AG04450 (cell line): ENCODE data around the gene CNOT2. TPM values are rescaled to one million over a fixed set of nuclear protein-coding genes. Genes with fewer than 3 reads are reported as not detected.
A peak's percentile ranks its signal among the peaks of the same experiment; 100 is the strongest.

Experiments
- CTCF ChIA-PET: fragments of 300-600, 350-600 bp; formaldehyde crosslinking; extraction: SDS; loops from one replicate; lab custom pipeline; 2022; ENCODE audit warnings: antibody characterized with exemption, inconsistent platforms; lab: Charles Lee
- POLR2A ChIA-PET: fragments of 350-600 bp; formaldehyde crosslinking; extraction: SDS; loops from one replicate; lab custom pipeline; 2021; ENCODE audit warnings: antibody characterized with exemption, inconsistent platforms; lab: Yijun Ruan, JAX
- DNase-seq: peaks from one replicate; pipeline ENCODE4 v3.0.0-alpha.2; 2011; ENCODE audit warnings: low read depth, low spot score
- H3K27ac ChIP-seq: one replicate; pipeline ENCODE4 v1.5.1; 2012; ENCODE audit warnings: low read depth, low read length, control low read depth
- H3K27me3 ChIP-seq: one replicate; pipeline ENCODE4 v1.6.0; 2012; ENCODE audit warnings: low read length; ENCODE audit not compliant: control insufficient read depth, insufficient read depth
- H3K4me3 ChIP-seq: 2 replicates; pipeline ENCODE4 v1.5.1; 2011; ENCODE audit warnings: mild to moderate bottlenecking, low read depth, low read length, control low read depth
- H3K9me3 ChIP-seq: 2 replicates; pipeline ENCODE4 v1.5.1; 2012; ENCODE audit warnings: low read length; ENCODE audit not compliant: control insufficient read depth, insufficient read depth
- polyA plus RNA-seq: library from polyadenylated mRNA; depleted of rRNA; stranded (reverse); fragments of >200 nt; gene quantifications from 2 replicates; pipeline ENCODE4 v1.2.3, GENCODE V29; 2011
- TF ChIP-seq, protein P1 (sequence below): IDR thresholded peaks from 2 replicates; pipeline ENCODE4 v1.5.1; 2011; ENCODE audit warnings: low read depth, low read length, control low read depth, inconsistent platforms

Gene CNOT2
- polyA plus RNA-seq, 1 experiment, result 74.3 TPM

DNA sequence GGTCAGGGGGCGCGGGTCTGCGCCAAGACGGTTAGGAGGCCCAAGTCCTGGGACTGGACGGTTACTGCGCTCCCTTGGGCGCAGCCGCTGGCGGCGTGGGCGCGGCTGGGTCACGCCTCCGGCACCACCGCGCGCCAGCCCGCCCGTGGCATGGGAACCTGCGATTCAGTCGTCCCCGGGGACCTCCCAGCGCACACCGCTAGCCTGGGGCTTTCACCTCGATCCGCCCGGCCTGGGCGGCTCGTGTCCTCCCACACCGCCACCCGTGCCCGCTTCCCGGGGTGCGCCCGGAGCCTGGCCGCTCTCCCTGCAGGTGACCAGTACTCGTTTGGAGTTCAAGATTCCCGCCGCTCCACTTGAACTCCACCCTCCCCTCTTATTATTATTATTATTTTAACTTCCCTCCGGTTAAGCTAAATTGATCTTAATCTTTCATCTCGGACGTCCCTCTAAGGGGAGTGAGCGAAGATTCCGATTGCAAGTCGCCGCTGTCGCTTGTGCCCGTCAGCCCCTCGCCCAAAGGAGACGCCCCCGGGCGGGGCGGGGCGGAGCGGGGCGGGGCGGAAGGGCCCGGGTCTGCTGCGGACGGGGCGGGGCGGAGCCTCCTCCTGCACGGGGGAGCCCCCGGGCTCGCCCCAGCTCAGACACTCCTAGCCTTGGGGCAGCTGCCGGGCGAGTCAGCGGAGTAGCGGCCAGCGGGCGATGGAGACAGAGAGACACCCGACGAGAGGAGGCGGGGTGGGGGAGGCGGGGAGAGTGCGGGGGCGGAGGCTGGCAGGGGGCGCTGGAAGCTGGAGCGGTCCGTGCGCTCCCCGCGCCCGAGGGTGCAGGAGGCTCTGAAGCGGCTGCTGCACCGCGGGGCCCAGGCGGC is 122.7 kb downstream of the CNOT2 start, which contains the start of gene KCNMB4:
Gene KCNMB4 (plus strand): TSS at position 643 of the 871 bp plus-strand sequence. CDS start 445 bp downstream, outside the sequence.
- CTCF ChIA-PET, result interaction anchor here (0.6 kb wide), 1 partner anchor 211 kb away, joined by 3 read pairs; no protein-coding TSS in a partner anchor
- no peak for DNase-seq

DNA sequence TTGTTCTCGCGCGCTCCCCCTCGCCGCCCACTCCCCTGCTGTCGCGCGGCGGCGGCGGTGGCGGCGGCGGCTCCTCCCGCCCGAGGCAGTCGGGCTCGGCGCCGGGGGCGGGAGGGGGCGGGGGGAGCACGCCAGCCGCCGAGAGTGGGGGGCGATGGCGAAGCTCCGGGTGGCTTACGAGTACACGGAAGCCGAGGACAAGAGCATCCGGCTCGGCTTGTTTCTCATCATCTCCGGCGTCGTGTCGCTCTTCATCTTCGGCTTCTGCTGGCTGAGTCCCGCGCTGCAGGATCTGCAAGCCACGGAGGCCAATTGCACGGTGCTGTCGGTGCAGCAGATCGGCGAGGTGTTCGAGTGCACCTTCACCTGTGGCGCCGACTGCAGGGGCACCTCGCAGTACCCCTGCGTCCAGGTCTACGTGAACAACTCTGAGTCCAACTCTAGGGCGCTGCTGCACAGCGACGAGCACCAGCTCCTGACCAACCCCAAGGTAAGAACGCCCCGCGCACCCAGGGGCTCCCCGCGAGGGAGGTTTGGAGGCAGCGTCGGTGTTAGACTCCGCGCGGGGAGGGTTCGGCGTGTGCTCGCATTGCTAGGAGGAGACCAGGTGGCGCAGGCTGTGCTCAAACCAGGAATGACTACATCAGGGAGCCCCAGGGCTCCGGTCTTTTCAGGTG is 123.5 kb downstream of the CNOT2 start:
- POLR2A ChIA-PET, result no interaction called here
- peak; percentile 1 for DNase-seq
- H3K27me3 ChIP-seq, result peaks cover 35% of the 10 kb centered on the region
- peak overlapping the region; percentile 62 for H3K4me3 ChIP-seq
- TF ChIP-seq, protein P1, sequence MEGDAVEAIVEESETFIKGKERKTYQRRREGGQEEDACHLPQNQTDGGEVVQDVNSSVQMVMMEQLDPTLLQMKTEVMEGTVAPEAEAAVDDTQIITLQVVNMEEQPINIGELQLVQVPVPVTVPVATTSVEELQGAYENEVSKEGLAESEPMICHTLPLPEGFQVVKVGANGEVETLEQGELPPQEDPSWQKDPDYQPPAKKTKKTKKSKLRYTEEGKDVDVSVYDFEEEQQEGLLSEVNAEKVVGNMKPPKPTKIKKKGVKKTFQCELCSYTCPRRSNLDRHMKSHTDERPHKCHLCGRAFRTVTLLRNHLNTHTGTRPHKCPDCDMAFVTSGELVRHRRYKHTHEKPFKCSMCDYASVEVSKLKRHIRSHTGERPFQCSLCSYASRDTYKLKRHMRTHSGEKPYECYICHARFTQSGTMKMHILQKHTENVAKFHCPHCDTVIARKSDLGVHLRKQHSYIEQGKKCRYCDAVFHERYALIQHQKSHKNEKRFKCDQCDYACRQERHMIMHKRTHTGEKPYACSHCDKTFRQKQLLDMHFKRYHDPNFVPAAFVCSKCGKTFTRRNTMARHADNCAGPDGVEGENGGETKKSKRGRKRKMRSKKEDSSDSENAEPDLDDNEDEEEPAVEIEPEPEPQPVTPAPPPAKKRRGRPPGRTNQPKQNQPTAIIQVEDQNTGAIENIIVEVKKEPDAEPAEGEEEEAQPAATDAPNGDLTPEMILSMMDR, result no peak
- H3K9me3 ChIP-seq, result no peaks in the 10 kb centered on the region; the same call in 1 of the 2 replicates
- CTCF ChIA-PET, result interaction anchor here (0.6 to 2.0 kb wide), 2 partner anchors 210 to 487 kb away, joined by 3 to 5 read pairs; no protein-coding TSS in a partner anchor
- H3K27ac ChIP-seq, result no peak overlapping the region

More for the DNA sequence above, 122.7 kb downstream of the CNOT2 start, which contains the start of gene KCNMB4:
- H3K27me3 ChIP-seq, result peaks cover 35% of the 10 kb centered on the region
- peak within 1 kb of the TSS; percentile 62 for H3K4me3 ChIP-seq
- TF ChIP-seq, protein P1, result no peak
- H3K9me3 ChIP-seq, result no peaks in the 10 kb centered on the region; the same call in 1 of the 2 replicates
- H3K27ac ChIP-seq, result no peak within 1 kb of the TSS
- POLR2A ChIA-PET, result no interaction called here

DNA sequence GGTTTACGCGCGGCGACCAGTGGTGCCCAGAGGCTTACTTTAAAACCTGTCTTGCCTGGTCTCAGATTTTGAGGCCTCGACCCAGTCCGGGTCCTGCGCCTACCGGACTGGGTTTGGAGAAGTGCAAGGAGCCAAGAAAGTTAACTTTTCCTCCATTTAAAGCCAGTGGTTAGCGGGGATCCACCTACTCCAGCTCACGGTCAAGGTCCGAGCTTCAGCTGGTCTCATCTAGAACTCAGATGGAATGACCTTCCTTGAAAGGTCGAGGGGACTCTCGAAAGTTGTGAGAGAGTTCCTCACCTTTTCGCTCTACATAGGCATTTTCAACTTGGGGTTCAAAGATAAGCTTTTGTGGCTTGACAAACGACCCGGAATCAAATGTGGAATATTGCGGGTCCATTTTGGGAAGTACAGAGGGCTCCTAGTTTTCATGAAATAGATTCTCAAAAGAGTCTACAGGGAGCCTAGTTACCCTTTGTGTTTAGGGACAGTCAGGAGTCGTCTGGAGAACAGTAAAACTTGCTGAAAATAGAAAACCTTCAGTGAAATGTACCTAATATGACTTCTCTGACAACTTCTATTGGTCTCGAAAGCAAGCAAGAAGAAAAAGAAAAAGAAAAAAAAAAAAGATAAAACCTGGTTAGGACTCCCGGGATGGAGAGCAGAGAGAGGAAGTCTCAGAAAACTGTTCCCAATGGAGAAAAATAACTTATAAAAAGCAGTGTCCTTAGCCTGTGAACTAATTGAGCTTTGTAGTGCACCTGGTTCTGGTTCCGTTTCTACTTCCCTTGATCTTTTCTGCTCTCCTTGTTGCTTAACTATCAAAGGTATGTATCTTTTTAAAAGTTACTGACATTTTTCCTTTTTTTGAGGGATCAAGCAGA is 124.3 kb downstream of the CNOT2 start:
- H3K4me3 ChIP-seq, result peak overlapping the region; percentile 62
- peaks cover 33% of the 10 kb centered on the region for H3K27me3 ChIP-seq
- no peak for DNase-seq
- POLR2A ChIA-PET, result interaction anchor here (0.7 kb wide), 1 partner anchor 1203 kb away, joined by 3 read pairs; no protein-coding TSS in a partner anchor
- TF ChIP-seq, protein P1, result no peak
- H3K27ac ChIP-seq, result no peak overlapping the region
- CTCF ChIA-PET, result interaction anchor here (2.0 kb wide), 1 partner anchor 488 kb away, joined by 5 read pairs; no protein-coding TSS in a partner anchor
- H3K9me3 ChIP-seq, result no peaks in the 10 kb centered on the region; the same call in 1 of the 2 replicates

DNA sequence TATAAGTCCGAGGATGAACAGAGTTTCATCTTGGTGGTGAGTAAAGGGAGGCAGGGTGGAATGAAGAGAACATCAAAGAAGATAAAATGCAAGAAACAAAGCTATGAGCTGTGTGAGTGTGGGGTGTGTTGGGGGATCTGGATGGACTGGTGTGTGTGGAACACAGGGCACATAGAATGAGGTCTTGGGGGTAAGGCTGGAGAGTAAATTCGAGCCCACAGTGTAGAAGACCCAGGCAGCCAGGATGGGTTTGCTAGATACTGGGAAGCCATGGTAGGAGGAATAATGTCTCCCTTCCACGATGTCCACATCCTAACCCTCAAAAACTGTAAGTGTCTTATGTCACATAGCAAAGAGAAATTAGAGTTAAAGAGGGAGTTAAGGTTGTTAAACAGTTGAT is 129.6 kb downstream of the CNOT2 start:
- Histone ChIP-seq H3K27ac (no peak overlapping the region), H3K9me3 (no peaks in the 10 kb centered on the region), H3K4me3 (no peak overlapping the region), H3K27me3 (peaks cover 3% of the 10 kb centered on the region)
- TF ChIP-seq, protein P1, result no peak
- DNase-seq, result no peak
- ChIA-PET POLR2A (no interaction called here), CTCF (no interaction called here)
